GM19324 (cell line): ENCODE measurements around the gene RPL41.
"Not testable (repeated sequence)": the region's sequence is repeated elsewhere in the genome, so short reads cannot be mapped to it uniquely, and the experiment has no call there.

Experiments
- ATAC-seq: cut with Tn5 transposase; IDR thresholded peaks from one replicate; pipeline ENCODE4 v1.9.1; 2021; ENCODE audit warnings: mild to moderate bottlenecking, moderate library complexity; ENCODE audit not compliant: unreplicated experiment, low FRiP score

Gene RPL41

GRCh38 chr12:56116267-56117081 is at the start of gene RPL41:
Gene RPL41 (plus strand): TSS chr12:56116633.
- ATAC-seq, result peak; percentile 46

GRCh38 chr12:56071648-56072047 is 44.8 kb upstream of the RPL41 start:
- no peak for ATAC-seq

GRCh38 chr12:56074396-56074795 is 42.0 kb upstream of the RPL41 start:
- ATAC-seq, result no peak

GRCh38 chr12:56077966-56078365 is 38.5 kb upstream of the RPL41 start:
- not testable (repeated sequence) for ATAC-seq

- no peak for ATAC-seq
Observed at GRCh38 chr12:56078427-56078826, 38.0 kb upstream of the RPL41 start.

- ATAC-seq, result no peak
Observed at GRCh38 chr12:56078931-56079722, 37.3 kb upstream of the RPL41 start.

- no peak for ATAC-seq
Observed at GRCh38 chr12:56079723-56080555, 36.5 kb upstream of the RPL41 start, which contains the start of gene ERBB3. Gene ERBB3 (plus strand): TSS chr12:56080165. CDS start chr12:56080301, 136 bp downstream.

- ATAC-seq, result no peak
Observed at GRCh38 chr12:56080556-56081138, 35.8 kb upstream of the RPL41 start.

GRCh38 chr12:56081393-56082347 is 34.8 kb upstream of the RPL41 start:
- ATAC-seq, result no peak

GRCh38 chr12:56082382-56082781 is 34.1 kb upstream of the RPL41 start:
- ATAC-seq, result no peak

GRCh38 chr12:56082967-56083366 is 33.5 kb upstream of the RPL41 start:
- ATAC-seq, result no peak

GRCh38 chr12:56084958-56085543 is 31.4 kb upstream of the RPL41 start:
- ATAC-seq, result no peak

- no peak for ATAC-seq
Observed at GRCh38 chr12:56086096-56086495, 30.3 kb upstream of the RPL41 start.

- no peak for ATAC-seq
Observed at GRCh38 chr12:56086608-56087007, 29.8 kb upstream of the RPL41 start.

- no peak for ATAC-seq
Observed at GRCh38 chr12:56087220-56087619, 29.2 kb upstream of the RPL41 start.

GRCh38 chr12:56097738-56098137 is 18.7 kb upstream of the RPL41 start:
- ATAC-seq, result no peak

GRCh38 chr12:56098592-56098991 is 17.8 kb upstream of the RPL41 start:
- no peak for ATAC-seq

- no peak for ATAC-seq
Observed at GRCh38 chr12:56099787-56100186, 16.6 kb upstream of the RPL41 start.

GRCh38 chr12:56101045-56101444 is 15.4 kb upstream of the RPL41 start:
- no peak for ATAC-seq
